ENCODE data around the gene CDK18.

DNA sequence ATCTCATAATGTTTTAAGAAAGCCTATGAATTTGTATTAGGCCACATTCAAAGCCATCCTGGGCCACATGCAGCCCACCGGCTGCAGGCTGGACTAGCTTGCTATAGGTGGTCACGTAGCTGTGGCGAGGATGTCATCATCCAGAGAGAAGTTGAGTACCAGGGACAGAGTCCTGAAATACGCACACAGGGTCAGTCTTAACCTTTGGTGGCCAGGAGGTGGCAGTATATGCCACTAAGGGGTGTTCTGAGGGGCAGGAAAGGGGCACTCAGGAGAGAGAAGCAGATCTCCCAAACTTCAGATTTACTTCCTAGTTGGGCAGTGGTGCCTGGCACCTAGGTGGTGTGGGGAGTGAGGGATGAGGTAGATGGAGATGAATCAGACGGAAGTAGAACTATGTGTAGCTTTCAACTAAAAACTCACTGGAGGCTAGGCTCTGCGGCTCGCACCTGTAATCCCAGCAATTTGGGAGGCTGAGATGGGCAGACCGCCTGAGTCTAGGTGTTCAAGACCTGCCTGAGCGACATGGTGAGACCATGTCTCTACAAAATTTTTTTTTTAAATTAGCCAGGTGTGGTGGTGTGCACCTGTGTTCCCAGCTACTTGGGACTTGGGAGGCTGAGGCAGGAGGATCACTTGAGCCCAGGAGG lies 16.3 kb upstream of the CDK18 start:
- TF ChIP-seq, protein P1, sequence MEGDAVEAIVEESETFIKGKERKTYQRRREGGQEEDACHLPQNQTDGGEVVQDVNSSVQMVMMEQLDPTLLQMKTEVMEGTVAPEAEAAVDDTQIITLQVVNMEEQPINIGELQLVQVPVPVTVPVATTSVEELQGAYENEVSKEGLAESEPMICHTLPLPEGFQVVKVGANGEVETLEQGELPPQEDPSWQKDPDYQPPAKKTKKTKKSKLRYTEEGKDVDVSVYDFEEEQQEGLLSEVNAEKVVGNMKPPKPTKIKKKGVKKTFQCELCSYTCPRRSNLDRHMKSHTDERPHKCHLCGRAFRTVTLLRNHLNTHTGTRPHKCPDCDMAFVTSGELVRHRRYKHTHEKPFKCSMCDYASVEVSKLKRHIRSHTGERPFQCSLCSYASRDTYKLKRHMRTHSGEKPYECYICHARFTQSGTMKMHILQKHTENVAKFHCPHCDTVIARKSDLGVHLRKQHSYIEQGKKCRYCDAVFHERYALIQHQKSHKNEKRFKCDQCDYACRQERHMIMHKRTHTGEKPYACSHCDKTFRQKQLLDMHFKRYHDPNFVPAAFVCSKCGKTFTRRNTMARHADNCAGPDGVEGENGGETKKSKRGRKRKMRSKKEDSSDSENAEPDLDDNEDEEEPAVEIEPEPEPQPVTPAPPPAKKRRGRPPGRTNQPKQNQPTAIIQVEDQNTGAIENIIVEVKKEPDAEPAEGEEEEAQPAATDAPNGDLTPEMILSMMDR (IDR thresholded peaks at IDR 0.05), result peak; percentile 79 to 82 (median 81)
- TF ChIP-seq POLR2A (IDR thresholded peaks at IDR 0.05; ENCODE audit: low read depth) (no peak), POLR2AphosphoS5 (IDR thresholded peaks at IDR 0.05) (no peak), EP300 (IDR thresholded peaks at IDR 0.05) (no peak)
